ENCODE data around the gene RAD51D. TPM values are rescaled to one million over a fixed set of nuclear protein-coding genes. Genes with fewer than 3 reads are reported as not detected.

RAD51D gene
- 1 to 10 TPM; 6.2 to 8.6 TPM for total RNA-seq
- polyA plus RNA-seq (2013, experiment 1 of 2) = 10.9 TPM
- 12.0 TPM for polyA plus RNA-seq (2013, experiment 2 of 2)
- total RNA-seq = 10.1 to 58.4 (median 25.3) reads per million in 172 experiments

DNA sequence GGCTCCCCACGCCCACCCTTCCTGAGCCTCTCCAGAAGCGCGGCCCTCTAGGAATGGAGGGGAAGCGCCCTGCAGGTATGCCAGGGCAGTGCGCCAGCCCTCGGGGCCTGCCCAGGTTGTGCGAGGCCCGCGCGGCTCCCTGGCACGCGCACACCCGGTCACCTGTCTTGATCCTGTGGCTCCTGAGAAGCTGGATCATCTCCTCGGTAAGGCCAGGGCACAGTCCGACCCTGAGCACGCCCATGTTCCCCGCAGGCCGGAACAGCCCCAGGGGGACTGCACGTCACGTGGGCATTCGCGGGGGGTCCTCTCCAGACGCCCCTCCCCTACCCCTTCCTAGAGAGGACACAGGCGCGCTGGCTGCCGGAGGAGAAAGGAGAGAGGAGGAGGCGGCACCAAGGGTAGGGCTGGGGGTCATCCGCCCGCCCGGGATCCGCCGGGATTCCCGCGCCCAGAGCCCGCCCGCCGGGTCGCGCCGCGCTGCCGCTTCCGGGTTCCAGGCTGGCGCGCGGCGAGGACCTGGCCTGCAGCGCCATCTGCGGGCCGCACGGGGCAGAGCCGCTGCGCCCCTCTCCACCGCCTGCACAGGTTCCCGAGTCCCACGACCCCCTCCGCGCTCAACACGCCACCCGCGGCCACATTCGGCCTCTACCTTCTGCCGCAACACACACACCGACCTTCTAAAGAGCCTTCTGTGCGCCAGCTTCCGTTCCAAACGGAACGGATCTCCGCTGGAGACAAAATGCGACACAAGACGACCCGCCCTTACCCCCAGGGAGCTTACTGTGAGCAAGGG is at the start of gene RAD51D:
TSS of gene RAD51D (minus strand) at position 491 of the 796 bp plus-strand sequence. CDS start at position 244, 247 bp downstream.
- peak within 1 kb of the TSS; percentile 97 for H3K4me3 Mint-ChIP-seq
- peaks cover 4% of the 10 kb centered on the region for H3K36me3 Mint-ChIP-seq (ENCODE audit: low read depth)
- H3K4me1 ChIP-seq (ENCODE audit: insufficient read depth, low read length) = peaks cover 34% of the 10 kb centered on the region
- ATAC-seq (ENCODE audit: poor library complexity) (peak; percentile 87), DNase-seq (peak; percentile 60 to 93 (median 74))
- ChIA-PET POLR2A (interaction anchor here (0.7 to 2.0 kb wide), 16 partner anchors 18 to 699 kb away, joined by 3 to 22 read pairs (median 3); partner anchors contain the start of genes LIG3, NLE1, PEX12 and RFFL), CTCF (interaction anchor here (0.6 to 3.1 kb wide), 22 partner anchors 17 to 703 kb away, joined by 3 to 21 read pairs (median 4); partner anchors contain the start of gene RFFL)
- no peaks in the 10 kb centered on the region for H3K9me3 Mint-ChIP-seq
- no peaks in the 10 kb centered on the region for H3K27me3 ChIP-seq (ENCODE audit: control insufficient read depth in 1 of 2, insufficient read depth in 2 of 2, low read length in 2 of 2)
- intact Hi-C loops (cut with DNase I, micrococcal nuclease) = loop anchor here (1.0 to 5.0 kb wide), 10 partner anchors 30 to 919 kb away; no protein-coding TSS in a partner anchor
- no peaks in the 10 kb centered on the region for H3K27me3 Mint-ChIP-seq
- TF ChIP-seq, protein P1, sequence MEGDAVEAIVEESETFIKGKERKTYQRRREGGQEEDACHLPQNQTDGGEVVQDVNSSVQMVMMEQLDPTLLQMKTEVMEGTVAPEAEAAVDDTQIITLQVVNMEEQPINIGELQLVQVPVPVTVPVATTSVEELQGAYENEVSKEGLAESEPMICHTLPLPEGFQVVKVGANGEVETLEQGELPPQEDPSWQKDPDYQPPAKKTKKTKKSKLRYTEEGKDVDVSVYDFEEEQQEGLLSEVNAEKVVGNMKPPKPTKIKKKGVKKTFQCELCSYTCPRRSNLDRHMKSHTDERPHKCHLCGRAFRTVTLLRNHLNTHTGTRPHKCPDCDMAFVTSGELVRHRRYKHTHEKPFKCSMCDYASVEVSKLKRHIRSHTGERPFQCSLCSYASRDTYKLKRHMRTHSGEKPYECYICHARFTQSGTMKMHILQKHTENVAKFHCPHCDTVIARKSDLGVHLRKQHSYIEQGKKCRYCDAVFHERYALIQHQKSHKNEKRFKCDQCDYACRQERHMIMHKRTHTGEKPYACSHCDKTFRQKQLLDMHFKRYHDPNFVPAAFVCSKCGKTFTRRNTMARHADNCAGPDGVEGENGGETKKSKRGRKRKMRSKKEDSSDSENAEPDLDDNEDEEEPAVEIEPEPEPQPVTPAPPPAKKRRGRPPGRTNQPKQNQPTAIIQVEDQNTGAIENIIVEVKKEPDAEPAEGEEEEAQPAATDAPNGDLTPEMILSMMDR (IDR thresholded peaks at IDR 0.05) = peak; percentile 67
- peaks cover 2% of the 10 kb centered on the region for H3K36me3 ChIP-seq (ENCODE audit: insufficient read depth, low read length)
- peak within 1 kb of the TSS; percentile 98 for H3K4me3 ChIP-seq (ENCODE audit: low read length)
- peak within 1 kb of the TSS; percentile 56 to 60 for H3K27ac ChIP-seq (ENCODE audit: low read depth in 1 of 2, low read length in 2 of 2)
- H3K9me3 ChIP-seq (ENCODE audit: control insufficient read depth in 1 of 2, insufficient read depth in 1 of 2, low read length in 2 of 2) = no peaks in the 10 kb centered on the region
- H3K4me1 Mint-ChIP-seq (ENCODE audit: low read depth) = peaks cover 34% of the 10 kb centered on the region
- H3K27ac Mint-ChIP-seq = peak within 1 kb of the TSS; percentile 88

DNA sequence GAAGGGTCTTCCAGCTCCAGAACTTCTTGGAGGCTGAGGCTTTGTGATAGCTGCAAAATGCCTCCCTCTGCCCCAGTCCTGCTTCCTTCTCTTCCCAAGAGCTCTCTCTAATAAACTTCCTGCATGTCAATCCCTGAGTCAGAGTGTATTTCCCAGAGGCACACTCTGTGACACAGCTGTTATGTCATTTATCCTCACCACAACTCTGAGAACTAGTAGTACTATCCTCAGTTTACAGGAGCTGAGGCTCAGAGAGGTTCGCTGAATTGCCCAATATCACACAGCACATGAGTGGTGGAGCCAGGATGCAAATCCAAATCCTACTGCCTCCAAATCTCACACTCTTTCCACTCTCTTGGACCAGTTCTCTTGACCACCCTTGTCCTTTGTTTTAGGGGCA is 48.0 kb upstream of the RAD51D start:
- DNase-seq (no peak), ATAC-seq (ENCODE audit: poor library complexity) (no peak)
- Mint-ChIP-seq H3K4me1 (ENCODE audit: low read depth) (peaks cover 38% of the 10 kb centered on the region), H3K36me3 (ENCODE audit: low read depth) (no peaks in the 10 kb centered on the region), H3K4me3 (no peak overlapping the region), H3K27me3 (no peaks in the 10 kb centered on the region), H3K9me3 (no peaks in the 10 kb centered on the region), H3K27ac (no peak overlapping the region)
- Histone ChIP-seq H3K4me3 (ENCODE audit: low read length) (no peak overlapping the region), H3K9me3 (ENCODE audit: control insufficient read depth in 1 of 2, insufficient read depth in 1 of 2, low read length in 2 of 2) (no peaks in the 10 kb centered on the region), H3K27me3 (ENCODE audit: control insufficient read depth in 1 of 2, insufficient read depth in 2 of 2, low read length in 2 of 2) (no peaks in the 10 kb centered on the region), H3K36me3 (ENCODE audit: insufficient read depth, low read length) (no peaks in the 10 kb centered on the region), H3K27ac (ENCODE audit: low read depth in 1 of 2, low read length in 2 of 2) (no peak overlapping the region), H3K4me1 (ENCODE audit: insufficient read depth, low read length) (peaks cover 27% of the 10 kb centered on the region)
- POLR2A ChIA-PET = interaction anchor here (1.0 to 1.1 kb wide), 2 partner anchors 104 to 208 kb away, joined by 3 read pairs; no protein-coding TSS in a partner anchor
- TF ChIP-seq, protein P1 (IDR thresholded peaks at IDR 0.05) = no peak
- CTCF ChIA-PET = no interaction called here
- intact Hi-C loops (cut with DNase I, micrococcal nuclease) = loop anchor here in 1 of 2 experiments (10.0 kb wide), 1 partner anchor 637 kb away; the partner anchor contains the start of gene TAF15

DNA sequence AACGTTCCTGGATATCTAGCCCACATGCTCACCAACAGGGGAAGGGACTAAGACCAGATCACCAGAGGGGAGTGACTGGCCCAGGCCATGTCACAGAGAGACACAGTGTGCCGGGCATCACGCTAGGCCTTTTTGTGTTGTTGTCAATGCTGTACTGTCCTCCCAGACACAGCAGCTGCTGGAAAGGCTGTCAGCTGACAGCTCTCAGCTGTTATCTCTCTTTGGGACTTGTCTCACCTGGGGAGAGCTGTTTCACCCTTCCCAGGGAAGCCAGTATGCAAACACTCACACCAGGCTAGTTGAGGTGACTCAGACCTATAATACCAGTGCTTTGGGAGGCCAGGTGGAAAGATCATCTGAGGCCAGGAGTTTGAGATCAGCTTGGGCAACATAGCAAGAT is 47.4 kb upstream of the RAD51D start:
- Histone ChIP-seq H3K4me3 (ENCODE audit: low read length) (no peak overlapping the region), H3K27me3 (ENCODE audit: control insufficient read depth in 1 of 2, insufficient read depth in 2 of 2, low read length in 2 of 2) (no peaks in the 10 kb centered on the region), H3K9me3 (ENCODE audit: control insufficient read depth in 1 of 2, insufficient read depth in 1 of 2, low read length in 2 of 2) (no peaks in the 10 kb centered on the region), H3K4me1 (ENCODE audit: insufficient read depth, low read length) (peaks cover 27% of the 10 kb centered on the region), H3K36me3 (ENCODE audit: insufficient read depth, low read length) (no peaks in the 10 kb centered on the region), H3K27ac (ENCODE audit: low read depth in 1 of 2, low read length in 2 of 2) (no peak overlapping the region)
- ChIA-PET POLR2A (interaction anchor here (1.0 to 1.1 kb wide), 2 partner anchors 105 to 208 kb away, joined by 3 read pairs; no protein-coding TSS in a partner anchor), CTCF (interaction anchor here (2.1 kb wide), 1 partner anchor 146 kb away, joined by 8 read pairs; no protein-coding TSS in a partner anchor)
- no peak overlapping the region for H3K27ac Mint-ChIP-seq
- TF ChIP-seq, protein P1 (IDR thresholded peaks at IDR 0.05) = no peak
- no peaks in the 10 kb centered on the region for H3K9me3 Mint-ChIP-seq
- H3K36me3 Mint-ChIP-seq (ENCODE audit: low read depth) = no peaks in the 10 kb centered on the region
- DNase-seq (peak in 1 of 14 experiments; percentile 25), ATAC-seq (ENCODE audit: poor library complexity) (no peak)
- H3K4me3 Mint-ChIP-seq = no peak overlapping the region
- peaks cover 38% of the 10 kb centered on the region for H3K4me1 Mint-ChIP-seq (ENCODE audit: low read depth)
- intact Hi-C loops (cut with DNase I, micrococcal nuclease) = loop anchor here in 1 of 2 experiments (10.0 kb wide), 1 partner anchor 638 kb away; the partner anchor contains the start of gene TAF15
- no peaks in the 10 kb centered on the region for H3K27me3 Mint-ChIP-seq

Measured in CD4-positive, alpha-beta T cell (primary cell).